Measurements from ENCODE around the gene C9orf72.

DNA sequence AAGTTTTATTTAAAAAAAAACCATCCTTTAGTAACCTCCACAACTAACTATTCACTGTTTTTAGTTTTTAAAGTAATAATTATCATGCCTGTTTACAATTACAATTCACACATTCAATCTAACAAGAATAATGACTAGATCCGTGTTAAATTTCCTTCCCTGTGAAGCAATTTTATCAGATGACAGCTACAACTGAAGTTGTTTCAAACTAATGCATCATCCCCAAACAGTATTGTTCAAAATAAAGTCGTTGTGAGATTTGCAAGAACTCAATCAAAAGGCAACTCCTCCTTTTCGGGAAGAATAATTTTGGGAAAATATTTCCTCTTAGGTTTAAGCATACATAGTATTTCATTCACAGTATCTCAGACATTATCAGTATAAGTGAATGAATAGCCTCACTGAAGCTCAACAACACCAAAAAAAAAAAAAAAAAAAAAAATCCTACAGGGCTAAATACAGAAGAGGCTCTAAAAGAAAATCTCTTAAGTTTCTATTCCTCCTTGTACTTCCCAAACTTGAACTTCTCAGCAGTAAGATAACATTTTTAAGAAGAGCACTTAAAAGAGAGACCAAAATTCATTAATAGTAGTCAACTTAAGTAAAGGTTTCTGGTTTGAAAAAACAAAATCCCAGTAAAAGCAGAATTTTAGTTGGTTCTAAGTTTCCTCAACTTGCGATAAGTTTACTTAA, 9.4 kb downstream of the C9orf72 start:
- TF ChIP-seq POLR2A (IDR thresholded peaks at IDR 0.05) (no peak), EP300 (IDR thresholded peaks at IDR 0.05) (no peak)
- TF ChIP-seq, protein P1, sequence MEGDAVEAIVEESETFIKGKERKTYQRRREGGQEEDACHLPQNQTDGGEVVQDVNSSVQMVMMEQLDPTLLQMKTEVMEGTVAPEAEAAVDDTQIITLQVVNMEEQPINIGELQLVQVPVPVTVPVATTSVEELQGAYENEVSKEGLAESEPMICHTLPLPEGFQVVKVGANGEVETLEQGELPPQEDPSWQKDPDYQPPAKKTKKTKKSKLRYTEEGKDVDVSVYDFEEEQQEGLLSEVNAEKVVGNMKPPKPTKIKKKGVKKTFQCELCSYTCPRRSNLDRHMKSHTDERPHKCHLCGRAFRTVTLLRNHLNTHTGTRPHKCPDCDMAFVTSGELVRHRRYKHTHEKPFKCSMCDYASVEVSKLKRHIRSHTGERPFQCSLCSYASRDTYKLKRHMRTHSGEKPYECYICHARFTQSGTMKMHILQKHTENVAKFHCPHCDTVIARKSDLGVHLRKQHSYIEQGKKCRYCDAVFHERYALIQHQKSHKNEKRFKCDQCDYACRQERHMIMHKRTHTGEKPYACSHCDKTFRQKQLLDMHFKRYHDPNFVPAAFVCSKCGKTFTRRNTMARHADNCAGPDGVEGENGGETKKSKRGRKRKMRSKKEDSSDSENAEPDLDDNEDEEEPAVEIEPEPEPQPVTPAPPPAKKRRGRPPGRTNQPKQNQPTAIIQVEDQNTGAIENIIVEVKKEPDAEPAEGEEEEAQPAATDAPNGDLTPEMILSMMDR (IDR thresholded peaks at IDR 0.05): no peak
